HG02642 (cell line): Measurements from ENCODE around the gene GRM2.
"Not testable (repeated sequence)": the region's sequence is repeated elsewhere in the genome, so short reads cannot be mapped to it uniquely, and the experiment has no call there.

Experiments used
- ATAC-seq: cut with Tn5 transposase; IDR thresholded peaks from one replicate; pipeline ENCODE4 v1.9.1; 2021; ENCODE audit warnings: mild to moderate bottlenecking; ENCODE audit not compliant: unreplicated experiment, poor library complexity

GRM2 gene

DNA sequence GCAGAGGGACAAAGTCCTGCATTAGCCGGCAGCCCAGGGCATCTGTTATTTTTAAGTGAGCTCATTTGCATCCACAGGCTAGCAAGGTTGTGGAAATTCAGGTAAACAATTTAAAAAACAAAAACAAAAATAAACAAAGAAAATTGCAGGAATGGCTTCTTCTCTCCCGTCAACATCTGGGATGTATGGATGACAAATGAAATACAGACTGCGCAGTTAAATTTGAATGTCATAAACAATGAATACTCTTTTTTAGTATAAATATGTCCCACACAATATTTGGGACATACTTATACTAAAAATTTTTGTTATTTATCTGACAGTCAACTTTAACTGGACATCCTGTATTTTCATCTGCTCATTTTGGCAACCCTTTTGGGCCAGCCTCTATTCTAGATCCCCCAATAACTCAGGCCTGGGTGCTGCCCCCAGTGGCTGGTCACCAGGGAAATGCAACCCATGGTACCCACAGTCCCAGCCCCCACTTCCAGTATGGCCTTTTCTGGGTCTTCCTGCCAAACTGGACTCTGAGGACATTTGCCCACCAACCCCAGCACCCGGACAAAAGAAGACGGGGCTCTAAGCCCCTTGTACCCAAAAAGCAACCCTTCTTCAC, 12.7 kb downstream of the GRM2 start:
- ATAC-seq: no peak

DNA sequence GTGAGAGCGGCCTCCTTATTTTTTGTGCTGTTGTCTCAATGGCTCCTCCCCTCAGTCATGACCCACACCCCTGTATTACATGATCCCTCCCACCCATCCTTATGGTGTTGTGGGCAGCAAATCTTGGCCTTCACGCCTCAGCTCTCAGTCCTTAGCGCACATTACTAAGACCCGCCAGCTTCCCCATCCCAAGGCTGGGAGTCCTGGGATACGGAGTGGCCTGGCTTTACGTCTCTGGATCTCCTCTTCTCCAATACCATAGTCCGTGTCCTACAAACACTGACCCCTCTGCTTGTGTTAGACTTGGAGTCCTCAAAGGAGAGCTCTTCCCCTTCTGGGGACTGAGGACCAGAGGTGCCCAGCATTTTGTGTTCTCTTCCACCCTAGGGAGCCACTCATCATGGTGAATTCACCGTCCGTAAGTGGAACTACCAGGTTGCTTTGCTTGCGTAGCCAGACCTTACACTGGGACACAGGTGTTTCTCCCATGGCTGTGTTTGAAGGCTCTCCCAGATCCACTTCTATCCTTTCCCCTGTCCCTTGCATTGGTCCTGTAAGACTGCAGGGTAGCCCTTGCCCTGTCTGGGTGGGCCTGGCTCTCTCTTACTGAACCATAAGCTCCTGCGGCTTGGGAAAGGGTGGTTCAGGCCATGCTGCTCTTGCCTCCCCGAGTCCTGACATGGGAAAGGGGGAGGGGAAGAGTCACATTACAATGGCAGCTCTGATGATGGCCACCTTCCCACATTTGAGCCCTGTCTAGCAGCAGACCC, 13.6 kb downstream of the GRM2 start:
- no peak for ATAC-seq

DNA sequence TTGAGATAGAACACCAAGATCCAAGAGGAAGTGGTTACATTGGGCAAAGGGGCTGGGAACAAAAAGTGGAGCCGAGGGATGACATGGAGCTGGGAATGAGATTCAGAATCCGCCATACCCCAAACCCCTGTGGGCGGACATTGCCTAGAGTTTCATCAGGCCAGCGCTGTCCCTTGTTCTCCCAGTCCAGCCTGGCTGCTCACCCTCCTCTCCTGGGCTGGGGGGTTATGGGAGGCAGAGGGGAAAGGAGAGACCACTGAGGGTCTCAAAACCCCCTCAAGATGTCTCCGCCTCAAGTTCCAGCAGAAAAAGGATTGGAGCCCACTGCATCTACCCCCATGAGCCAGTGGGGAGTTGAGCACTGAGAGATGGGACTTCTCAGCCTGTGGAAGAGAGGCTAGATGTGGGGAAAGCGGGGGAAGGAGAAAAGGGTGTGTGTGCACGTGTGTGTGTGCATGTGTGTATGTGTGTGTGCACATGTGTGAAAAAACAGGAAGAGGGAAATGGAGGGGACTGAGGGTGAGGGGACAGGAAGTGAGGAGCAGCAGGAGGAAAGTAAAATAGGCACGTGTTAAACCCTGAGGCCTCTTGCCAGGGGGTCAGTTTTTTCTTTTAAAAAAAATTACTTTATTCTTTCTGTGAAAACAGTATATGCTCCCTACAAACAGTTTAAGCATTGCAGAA, 14.3 kb downstream of the GRM2 start:
- ATAC-seq: no peak

DNA sequence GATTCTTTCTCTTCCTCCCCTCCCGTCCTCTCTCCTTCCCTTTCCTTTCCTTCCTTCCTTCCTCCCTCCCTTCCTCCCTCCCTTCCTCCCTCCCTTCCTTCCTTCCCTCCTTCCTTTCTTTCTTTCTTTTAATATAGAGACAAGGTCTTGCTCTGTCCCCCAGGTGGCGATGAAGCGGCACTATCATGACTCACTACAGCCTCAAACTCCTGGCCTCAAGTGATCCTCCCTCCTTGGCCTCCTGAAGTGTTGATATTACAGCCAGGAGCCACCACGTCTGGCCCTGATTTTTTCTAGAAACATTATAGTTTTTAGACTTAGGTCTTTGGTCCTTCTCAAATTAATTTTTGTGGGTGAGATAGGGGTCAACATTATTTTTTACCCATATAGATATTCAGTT, 15.5 kb downstream of the GRM2 start:
- ATAC-seq: no peak

DNA sequence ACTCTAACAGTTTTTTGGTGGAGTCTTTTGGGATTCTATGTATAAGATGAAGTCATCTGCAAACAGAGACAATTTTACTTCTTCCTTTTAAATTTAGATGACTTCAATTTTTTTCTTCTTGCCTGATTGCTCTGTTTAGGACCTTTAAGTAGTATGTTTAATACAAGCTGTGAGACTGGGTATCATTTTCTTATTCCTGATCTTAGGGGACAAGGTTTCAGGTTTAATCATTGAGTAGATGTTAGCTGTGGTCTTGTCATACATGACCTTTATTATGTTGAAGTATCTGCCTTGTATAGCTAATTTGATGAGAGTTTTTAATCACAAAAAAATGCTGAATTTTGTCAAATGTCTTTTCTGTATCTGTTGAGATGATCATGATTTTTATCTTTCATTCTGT, 20.6 kb downstream of the GRM2 start:
- ATAC-seq: no peak

DNA sequence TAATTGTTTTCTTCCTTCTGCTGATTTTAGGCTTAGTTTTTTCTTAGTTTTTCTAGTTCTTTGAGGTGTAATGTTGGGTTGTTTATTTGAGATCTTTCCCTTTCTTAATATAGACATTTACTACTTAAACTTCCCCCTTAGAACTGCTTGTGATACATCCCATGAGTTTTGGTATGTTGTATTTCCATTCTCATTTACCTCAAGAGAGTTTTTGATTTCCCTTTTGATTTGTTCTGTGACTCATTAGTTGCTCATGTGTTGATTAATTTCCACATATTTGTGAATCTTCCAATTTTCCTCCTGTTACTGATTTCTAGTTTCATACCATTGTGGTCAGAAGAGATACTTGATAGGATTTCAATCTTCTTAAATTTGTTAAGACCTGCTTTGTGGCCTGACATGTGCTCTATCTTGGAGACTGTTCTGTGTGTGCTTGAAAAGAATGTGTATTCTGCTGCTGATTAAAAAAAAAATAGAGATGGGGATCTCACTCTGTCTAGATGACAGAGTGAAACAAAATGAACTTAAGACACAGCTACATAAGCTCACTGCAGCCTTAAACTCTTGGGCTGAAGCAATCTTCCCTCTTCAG, 22.3 kb downstream of the GRM2 start:
- ATAC-seq: no peak

DNA sequence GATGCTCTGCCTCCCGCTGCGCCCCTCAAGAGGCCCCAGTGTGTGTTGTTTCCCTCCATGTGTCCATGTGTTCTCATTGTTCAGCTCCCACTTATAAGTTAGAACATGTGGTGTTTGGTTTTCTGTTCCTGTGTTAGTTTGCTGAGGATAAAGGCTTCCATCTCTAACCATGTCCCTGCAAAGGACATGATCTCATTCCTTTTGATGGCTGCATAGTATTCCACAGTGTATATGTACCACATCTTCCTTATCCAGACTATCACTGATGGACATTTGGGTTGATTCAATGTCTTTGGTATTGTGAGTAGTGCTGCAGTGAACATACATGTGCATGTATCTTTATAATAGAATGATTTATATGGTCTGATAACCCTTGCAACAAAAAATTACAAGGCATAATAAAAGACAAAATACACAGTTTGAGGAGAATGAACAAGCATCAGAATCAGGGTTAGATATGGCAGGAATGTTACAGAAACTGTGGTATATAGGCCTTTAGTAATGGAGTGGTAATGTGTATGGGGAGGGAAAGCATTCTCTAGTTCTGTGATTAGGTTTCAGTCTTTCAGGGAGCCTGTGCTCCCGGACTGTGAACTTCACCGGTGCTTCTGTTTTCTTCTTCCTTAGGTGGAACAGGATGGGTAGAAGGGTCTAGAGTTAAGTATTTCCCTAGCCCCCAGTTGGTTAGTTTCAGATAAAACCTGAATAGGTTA, 27.1 kb downstream of the GRM2 start:
- no peak for ATAC-seq

DNA sequence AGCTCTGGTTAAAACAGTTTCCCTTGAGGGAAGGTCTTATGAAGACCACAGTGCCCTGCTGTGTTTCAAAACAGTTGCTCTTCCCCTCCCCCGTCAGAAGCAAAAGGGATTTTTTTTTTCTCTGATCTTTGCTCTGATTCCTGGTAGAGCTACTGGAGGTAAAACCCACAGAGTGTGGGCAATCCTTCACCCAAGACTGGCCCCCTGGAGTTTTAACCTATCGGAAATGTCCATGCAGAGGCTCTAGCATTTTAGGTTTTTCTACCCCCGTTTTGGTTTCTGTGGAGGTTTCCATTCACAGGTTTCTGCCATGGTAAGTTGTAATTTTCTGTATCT, 27.7 kb downstream of the GRM2 start:
- no peak for ATAC-seq

DNA sequence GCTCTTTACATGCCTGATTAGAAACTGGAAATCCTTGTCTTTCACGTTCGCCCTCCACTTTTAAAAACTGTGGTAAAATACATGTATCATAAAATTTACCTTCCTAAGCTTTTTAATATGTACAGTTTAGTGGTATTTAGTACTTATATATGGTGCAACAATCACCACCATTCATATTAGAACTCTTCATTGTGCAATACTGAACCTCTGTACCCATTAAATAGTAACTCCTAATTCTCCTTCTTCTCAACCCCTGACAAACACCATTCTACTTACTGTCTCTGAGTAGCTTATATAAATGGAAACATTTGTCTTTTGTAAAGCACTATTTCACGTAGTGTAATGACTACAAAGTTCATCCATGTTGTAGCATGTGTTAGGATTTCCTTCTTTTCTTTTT, 28.2 kb downstream of the GRM2 start:
- ATAC-seq: no peak

DNA sequence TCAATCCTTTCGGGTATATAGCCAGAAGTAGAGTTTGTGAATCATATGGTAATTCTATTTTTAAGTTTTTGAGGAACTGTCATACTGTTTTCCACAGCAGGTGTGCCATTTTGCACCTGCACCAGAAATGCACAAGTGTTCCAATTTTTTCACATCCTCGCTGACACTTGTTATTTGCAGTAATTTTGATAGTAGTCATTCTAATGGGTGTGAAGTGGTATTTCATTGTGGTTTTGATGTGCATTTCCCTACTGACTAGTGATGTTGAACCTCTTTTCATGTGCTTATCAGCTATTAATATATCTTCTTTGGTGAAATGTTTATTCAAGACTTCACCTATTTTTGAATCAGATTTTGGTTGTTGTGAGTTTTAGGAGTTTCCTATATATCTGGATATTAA, 29.1 kb downstream of the GRM2 start:
- ATAC-seq: no peak

DNA sequence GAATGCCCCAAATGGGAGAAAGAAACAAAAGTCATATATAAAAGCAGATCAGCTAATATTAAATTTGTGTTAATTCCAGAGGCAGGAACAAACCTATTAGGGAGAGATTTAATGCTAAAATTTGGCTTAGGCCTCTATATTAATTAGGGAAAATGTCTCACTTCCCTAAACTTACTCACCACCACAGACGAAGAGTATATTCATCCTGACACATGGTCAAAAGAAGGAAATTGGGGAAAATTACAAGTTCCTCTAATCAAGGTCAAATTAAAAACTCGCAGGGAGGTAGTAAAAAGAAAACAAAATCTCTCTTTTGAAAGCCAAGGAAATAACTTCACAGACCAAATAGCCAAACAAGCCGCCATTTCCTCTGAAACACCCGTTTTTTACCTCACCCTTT, 32.2 kb downstream of the GRM2 start:
- ATAC-seq: no peak

DNA sequence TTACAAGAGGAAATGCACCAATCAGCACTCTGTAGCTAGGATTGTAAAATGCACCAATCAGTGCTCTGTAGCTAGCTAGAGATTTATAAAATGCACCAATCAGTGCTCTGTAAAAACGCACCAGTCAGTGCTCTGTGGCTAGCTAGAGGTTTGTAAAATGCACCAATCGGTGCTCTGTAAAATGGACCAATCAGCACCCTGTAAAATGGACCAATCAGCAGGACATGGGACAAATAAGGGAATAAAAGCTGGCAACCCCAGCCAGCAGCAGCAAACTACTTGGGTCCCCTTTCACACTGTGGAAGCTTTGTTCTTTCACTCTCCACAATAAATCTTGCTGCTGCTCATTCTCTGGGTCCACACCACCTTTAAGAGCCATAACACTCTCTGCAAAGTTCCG, 35.5 kb downstream of the GRM2 start:
- not testable (repeated sequence) for ATAC-seq

DNA sequence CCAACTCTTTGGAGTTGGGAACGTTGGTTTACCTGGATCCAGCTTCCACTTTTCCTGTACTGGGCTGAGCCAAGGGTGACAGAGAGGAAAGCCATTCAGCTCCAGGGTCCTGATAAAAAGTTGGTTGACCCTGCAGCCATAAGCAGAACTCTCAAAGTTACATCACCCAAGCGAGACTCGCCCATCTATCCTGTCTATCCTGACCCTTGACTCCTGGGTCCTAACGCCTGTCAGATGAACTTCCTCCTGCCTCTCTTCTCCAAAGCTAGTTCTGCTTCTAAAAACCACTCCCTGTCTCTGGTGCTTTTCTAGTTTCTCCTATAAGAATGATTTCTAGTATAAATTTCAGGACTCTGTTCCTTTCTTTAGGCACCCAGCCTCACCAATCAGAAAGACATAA, 36.1 kb downstream of the GRM2 start:
- not testable (repeated sequence) for ATAC-seq

DNA sequence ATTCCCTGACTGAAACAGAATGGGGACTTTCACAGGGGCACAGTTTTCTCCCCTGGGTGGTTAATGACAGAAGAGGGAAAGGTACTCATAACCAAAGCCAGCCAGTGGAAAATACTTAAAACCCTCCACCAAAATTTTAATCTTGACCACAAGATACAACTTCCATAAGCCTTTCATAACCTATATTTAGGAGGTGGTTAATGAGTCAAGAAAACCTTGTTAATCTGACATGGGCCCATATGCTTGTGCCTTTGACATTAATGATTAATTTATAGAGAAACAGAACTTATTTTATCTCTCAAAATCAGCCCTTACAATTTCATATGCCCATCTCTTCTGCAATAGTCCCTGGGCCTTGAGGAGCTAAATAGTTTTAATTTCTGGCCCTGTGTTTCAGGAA, 41.0 kb downstream of the GRM2 start:
- no peak for ATAC-seq

DNA sequence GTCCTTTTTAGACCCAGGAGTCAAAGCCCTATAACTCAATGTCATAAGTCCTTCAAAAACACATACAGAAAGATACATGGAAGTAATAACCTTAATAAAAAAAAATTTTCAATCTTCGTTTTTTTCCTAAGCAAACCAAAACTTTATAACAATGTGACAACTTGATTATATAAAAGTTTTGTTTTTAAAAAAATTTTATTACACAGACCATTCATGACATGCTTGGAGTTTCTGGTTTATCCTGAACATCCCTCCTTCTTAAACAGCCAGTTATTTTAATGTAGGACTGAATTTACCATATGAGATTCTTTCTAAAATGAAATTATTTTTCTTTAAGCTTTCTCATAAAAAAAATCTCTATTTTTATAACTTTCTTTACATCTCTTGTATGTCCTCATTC, 41.5 kb downstream of the GRM2 start:
- no peak for ATAC-seq

DNA sequence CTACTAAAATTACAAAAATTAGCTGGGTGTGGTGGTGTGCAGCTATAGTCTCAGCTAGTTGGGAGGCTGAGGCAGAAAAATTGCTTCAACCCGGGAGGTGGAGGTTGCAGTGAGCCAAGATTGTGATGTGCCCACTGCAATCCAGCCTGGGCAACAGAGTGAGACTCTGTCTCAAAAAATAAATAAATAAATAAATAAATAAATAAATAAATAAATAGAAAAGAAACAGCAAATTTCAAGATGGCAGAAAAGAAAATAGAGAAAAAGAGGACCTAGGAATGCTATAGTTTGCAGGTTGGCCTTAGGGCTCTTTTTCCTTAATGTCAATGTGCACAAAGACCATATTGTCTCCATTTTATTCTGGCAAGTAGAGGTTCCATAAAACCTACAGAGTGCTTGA, 44.0 kb downstream of the GRM2 start:
- no peak for ATAC-seq

DNA sequence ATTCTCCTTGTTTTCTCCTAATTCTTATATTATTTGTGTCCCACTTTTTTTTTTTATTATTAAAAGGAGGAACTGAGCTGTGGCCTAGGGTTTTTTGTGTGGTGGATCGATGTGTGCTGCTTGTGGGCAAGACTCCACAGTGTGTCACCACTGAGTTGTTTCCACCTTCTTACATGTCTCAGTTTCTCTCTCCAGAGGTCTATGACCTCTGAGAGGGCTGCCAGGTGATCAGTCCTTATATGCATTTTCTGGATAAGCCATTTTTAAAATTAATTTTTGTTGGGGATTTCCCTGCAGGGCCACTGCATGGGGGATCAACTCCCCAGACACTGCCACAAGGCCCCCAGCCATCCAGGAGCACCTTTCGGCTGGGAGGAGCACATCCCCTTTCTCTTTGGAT, 44.4 kb downstream of the GRM2 start:
- no peak for ATAC-seq

DNA sequence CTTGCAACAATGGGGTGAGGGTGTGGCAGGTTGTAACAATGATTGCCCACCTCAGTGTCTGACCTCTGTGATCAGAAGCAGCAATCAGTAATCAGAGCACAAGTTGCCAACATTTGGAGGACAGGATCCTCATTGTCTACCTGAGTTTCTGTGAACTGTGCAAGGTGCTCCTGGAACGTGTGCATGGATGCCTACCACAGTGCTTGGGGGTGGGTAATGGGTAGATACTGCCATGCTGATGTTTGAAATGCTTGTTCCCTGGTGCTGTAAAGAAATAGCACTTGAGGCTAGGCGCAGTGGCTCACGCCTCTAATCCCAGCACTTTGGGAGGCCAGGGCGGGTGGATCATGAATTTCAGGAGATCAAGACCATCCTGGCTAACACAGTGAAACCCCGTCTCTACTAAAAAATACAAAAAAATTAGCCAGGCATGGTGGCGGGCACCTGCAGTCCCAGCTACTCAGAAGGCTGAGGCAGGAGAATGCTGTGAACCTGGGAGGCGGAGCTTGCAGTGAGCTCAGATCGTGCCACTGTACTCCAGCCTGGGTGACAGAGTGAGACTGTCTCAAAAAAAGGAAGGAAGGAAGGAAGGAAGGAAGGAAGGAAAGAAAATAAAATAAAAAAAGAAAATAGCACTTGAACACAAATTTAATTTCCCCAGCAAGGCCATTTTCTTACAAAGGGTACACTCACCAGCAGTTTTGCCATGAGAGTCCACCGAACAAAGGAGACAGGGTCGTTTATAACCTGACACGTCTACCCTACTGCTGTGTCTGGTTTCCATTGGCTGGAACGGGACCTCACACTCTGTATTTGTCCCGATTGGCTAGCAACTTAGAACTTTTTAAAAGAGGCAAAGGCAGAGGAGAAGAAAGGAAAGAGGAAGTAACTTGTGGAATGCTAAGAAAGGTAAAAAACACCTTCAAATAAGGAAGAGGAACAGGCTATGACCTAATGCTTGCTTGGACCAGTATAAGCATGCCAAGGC, 47.2 kb downstream of the GRM2 start:
- ATAC-seq: not testable (repeated sequence)

DNA sequence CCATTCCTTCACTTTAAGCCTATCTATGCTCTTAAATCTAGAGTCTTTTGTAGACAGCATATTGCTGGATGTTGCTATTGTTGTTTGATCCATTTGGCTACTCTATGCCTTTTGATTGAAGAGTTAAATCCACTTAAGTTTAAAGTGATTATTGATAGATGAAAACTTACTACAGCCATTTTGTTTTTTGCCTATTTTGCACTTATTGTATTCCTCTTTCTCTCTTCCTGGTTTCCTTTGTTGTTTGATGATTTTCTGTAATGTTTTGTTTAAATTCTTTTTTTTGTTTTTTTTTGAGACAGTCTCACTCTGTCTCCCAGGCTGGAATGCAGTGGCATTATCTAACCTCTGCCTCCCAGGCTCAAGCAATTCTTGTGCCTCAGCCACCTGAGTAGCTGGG, 52.3 kb downstream of the GRM2 start:
- no peak for ATAC-seq
